Astrocyte of the hippocampus (primary cell): ENCODE measurements around the gene LRRC75A.
"Not testable (repeated sequence)": the region's sequence is repeated elsewhere in the genome, so short reads cannot be mapped to it uniquely, and the experiment has no call there.

Source experiments
- DNase-seq: peaks from one replicate; pipeline ENCODE4 v3.0.0; 2011; ENCODE audit warnings: low read depth, low spot score

LRRC75A gene, protein sequence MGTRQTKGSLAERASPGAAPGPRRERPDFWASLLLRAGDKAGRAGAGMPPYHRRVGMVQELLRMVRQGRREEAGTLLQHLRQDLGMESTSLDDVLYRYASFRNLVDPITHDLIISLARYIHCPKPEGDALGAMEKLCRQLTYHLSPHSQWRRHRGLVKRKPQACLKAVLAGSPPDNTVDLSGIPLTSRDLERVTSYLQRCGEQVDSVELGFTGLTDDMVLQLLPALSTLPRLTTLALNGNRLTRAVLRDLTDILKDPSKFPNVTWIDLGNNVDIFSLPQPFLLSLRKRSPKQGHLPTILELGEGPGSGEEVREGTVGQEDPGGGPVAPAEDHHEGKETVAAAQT

GRCh38 chr17:16491703-16492612 is at the start of gene LRRC75A:
TSS of gene LRRC75A (minus strand) at chr17:16492193. CDS start at chr17:16491990, 203 bp downstream.
- DNase-seq, result peak; percentile 64

DNA sequence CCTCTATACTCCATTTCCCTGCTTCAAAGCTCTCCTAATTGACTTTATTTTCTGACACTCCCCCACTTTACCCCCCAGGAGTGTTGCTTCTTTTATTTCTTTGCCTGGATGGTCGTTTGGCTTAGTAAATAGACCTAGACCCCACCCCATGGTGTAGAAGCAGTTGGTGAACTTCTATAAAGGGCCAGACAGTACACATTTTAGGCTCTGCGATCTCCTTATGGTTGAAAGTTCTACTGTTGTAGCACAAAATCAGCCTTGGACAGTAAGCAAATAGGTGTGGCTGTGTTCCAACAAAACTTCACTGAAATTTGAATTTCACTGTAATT is 45.1 kb upstream of the LRRC75A start:
- no peak for DNase-seq

DNA sequence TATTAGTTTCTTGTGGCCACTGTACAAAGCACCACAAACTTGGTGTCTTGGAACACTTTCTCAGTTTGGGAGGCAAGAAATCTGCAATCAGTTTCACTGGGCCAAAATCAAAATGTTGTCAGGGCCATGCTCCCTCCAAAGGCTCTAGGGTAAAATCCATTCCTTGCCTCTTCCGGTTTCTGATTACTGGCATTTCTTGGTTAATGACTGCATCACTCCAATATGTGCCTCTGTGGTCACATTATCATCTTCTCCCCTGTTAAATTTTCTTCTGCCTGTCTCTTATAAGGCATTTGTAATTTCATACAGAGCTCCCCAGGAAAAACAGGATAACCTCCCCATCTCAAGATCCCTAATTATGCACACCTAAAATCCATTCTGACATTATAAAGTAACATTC is 42.2 kb upstream of the LRRC75A start:
- peak; percentile 26 for DNase-seq

DNA sequence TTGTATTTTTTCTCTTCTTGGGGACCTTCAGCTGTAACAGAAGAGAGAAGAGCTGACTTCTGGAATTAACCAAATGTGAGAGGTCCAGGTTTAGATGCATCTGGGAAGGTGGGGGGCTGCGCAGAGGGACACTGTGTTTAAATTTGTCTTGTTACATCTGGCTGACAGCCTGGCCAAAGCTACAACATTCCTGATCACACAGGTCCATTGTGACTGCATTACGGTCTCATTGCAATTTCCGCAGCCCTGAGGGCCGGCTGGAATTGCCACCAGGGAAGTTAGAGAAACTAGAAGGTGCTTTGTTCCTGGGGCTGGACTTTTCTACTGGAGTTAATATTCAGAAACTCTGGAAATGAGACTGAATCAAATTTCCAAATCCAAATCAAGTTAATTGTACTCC is 37.9 kb upstream of the LRRC75A start:
- DNase-seq, result peak; percentile 28

GRCh38 chr17:16527298-16527697 is 35.3 kb upstream of the LRRC75A start:
- DNase-seq, result no peak

DNA sequence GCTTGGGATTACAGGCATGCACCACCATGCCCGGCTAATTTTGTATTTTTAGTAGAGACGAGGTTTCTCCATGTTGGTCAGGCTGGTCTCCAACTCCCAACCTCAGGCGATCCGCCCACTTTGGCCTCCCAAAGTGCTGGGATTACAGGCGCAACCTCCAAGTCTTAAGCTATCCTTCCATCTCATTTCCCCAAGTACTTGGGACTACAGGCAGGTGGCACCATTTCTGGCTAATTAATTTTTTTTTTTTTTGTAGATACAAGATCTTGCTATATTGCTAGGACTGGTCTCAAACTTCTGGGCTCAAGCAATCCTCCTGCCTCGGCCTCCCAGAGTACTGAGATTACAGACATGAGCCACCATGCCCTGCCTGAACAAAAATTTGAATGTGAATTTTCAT is 33.6 kb upstream of the LRRC75A start:
- DNase-seq, result not testable (repeated sequence)

- DNase-seq, result peak; percentile 92
Measured at GRCh38 chr17:16521070-16521727, 29.2 kb upstream of the LRRC75A start.

DNA sequence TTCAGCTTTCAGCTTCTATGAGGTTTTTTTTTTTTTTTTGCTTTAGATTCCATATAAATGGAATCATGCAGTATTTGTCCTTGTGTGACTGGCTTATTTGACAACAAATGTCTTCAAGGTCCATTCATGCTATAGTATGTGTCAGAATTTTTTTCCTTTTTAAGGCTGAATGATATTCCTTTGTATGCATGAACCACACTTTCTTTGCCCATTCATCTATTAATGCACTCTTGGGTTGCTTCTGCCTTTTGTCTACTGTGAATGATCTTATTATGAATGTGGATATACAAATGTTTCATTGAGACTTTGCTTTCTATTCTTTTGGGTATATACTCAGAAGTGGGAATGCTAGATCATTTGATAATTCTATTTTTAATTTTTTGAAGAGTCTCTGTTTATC is 27.0 kb upstream of the LRRC75A start:
- DNase-seq, result no peak

GRCh38 chr17:16517477-16517876 is 25.5 kb upstream of the LRRC75A start:
- no peak for DNase-seq

DNA sequence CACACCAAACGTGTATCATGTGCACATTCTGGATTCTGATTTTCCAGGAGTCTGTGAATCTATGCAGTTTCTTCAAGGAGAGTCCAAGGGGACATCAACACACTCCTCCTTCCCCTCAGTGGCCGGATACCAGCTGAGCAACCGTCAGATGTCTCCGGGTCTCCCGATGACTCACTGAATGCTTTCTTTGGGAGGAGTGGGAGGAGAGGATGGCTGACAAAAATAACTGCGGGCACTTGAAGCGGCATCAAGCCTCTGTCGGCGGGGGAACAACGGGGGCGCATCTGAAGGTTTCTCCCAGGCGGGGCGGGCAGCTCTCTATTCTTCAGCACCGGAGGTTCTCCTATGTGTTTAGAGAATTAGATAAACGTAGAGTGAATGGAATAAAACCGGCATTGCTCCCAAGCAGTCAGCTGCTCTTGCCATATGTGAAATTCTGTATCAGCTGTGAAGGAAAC is 24.6 kb upstream of the LRRC75A start:
- DNase-seq, result peak; percentile 87

DNA sequence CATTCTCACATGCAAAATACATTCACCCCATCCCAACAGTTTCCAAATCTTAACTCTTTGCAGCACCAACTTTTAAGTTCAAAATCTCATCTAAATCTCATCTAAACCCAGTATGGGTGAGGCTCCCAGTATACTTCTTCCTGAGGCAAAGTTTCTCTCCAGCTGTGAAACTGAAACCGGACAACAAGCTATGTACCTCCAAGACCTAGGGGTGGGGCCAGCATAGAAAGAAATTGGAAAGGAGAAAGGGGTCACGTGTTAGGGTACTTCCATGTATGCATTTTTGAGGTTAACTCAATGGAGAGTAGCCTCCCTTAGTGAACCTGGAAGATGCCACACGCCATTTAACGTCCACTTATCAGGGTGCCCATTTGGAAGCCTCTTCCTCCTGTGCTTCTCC is 23.9 kb upstream of the LRRC75A start:
- no peak for DNase-seq

DNA sequence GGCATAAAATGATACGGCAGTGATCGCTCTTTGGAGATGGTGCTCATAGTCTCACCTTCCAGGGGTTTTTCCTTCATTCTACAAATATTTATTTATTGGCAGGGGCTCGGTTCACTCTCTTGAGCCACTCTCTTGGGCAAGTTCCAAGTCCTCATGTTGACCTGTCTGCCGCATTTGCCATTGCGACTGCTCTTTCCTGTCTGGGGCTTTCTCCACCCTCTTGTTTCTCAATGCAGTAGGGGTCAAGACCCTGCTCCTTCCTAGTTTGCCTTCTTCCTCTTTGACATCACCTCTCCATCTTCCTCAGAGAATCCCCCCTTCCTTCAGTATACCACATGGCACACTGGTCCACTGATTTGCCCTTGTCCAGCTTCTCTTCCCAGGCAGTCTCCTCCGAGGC is 21.9 kb upstream of the LRRC75A start:
- no peak for DNase-seq

DNA sequence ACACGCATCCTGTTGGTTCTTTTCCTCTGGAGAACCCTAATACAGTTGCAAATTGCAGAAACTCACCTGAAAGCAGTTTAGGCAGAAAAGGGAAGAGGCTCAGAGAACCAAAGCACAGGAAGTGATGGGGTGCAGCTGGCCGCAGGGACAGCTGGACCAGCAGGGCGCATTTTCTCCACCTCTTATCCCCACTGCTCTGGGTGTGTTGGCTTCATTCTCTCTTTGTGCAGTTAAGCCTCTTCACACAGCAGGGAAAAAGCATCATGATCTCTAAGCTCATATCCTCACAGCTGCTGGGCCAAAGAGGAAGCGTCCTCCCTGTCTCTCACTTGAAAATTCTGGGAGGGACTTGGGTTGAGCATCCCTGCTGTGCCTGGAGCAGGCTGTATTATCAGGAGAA is 20.0 kb upstream of the LRRC75A start:
- no peak for DNase-seq

- no peak for DNase-seq
Measured at GRCh38 chr17:16511593-16511992, 19.6 kb upstream of the LRRC75A start.

DNA sequence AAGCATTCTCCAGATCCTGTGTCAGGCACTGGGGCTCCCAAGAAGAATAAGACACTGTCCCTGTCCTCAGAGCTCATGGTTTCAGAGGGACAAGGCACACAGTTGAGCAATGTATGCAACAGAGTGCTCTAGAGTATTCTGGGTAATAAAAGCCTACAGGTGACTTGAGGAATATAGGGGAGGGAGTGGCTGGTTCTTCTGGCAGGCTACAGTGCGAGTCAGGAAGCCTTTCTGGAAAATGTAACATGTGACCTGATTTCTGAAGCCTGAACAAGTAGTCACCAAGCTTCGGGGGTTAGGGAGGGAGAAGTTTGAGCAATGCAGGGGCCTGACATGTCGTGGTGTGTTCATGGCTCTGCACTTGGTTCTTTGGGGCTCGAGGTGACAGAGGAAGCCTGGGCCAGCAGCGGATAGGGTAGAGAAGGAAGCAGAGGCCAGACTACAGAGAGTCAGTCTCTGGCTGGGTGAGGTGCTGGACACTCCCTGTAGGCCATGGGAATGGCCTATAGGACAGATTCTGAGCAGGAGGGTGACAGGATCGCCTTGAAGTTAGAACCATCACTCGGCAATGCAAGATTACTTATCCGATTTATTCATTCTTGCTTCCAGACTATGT is 16.0 kb upstream of the LRRC75A start:
- DNase-seq, result no peak

- DNase-seq, result no peak
Measured at GRCh38 chr17:16506188-16506587, 14.2 kb upstream of the LRRC75A start.

DNA sequence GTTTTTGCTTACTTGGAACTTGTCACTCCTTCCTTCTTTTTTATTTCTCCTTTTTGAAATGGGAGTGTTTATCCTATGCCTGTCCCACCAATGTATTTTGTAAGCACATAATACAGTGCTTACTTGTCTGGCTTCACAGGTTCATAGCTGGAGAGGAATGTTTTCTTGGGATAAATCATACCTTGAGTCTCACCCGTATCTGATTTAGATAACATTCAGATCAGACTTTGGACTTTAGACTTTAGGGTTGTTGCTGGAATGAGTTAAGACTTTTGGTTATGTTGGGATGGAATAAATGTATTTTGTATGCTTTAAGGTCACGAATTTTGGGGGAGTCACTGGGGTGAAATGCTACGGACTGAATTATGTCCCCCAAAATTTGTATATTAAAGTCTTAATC is 13.0 kb upstream of the LRRC75A start:
- DNase-seq, result no peak

DNA sequence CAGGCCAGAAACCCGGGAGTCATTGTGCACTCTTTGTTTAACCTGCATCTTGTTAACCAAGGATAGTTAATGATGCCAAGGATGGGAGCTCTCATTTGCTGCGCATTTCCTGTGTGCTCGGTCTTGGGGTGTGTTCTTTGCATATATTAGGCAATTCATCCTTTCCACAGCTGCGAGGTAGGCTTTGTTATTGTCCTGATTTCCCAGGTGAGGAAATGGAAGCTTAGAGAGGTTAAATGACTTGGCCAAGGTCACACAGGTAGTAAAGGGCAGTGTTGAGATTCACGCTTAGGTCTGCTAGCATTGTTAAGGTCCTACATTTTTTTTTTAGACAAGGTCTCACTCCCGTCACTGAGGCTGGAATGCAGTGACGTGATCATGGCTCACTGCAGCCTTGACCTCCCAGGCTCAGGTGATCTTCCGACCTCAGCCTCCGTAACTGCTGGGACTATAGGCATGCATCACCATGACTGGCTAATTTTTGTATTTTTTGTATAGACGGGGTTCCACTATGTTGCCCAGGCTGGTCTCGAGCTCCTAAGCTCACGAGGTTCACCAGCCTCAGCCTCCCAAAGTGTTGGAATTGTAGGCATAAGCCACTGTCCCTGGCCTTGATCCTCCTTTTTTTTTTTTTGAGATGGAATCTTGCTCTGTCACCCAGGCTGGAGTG is 5.0 kb upstream of the LRRC75A start:
- DNase-seq, result no peak

DNA sequence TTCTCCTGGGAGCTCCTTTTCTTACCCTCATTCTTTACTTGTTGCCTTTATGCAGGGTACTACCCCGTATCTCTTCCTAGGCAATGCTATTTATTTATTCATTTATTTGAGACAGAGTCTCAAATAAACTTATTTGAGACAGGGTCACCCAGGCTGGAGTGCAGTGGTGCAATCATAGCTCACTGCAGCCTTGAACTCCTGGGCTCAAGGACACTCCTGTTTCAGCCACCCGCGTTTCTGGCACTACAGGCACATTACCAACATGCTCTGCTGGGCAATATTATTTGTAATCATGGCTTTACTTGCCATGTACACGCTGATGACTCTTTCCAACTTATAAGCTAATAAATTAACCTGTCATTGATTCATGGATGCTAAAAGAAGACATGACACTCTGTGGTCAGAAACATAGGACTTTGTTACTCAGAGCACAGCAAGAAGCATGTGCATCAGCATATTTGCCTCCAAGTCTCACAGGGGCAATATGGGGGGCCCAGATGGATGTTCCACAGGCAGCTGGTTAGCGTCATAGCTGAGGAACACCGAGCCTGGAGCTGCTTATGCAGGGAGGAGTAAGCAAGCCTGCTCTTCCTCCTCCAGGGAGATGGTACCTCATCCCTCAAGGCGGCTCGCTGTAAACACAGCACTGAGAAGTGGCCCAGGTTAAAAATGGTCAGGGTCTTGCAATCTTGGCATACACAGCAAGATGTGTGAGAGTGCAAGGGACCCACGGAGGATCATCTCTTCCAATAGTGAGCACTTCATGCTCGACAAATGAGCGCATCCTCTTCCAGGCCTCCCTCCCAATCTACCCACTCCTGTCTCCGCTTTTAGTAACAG is 4.2 kb upstream of the LRRC75A start:
- DNase-seq, result no peak

DNA sequence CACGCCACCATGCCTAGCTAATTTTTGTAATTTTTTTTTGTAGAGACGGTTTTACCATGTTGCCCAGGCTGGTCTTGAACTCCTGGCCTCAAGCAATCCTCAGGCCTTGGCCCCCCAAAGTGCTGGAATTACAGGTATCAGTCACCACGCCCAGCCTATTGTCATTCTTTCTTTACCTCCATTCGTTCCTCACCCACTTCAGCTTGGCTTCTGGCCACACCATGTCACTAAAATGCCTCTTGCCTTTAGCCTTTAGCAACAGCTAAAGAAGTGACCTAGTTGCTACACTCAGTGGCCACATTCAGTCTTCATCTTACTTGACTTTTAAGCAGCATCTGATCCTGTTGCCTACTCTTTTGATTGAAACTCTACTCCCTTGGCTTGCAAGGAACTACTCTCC is 3.6 kb upstream of the LRRC75A start:
- no peak for DNase-seq
